ENCODE measurements around the gene HOXB5. TPM values are rescaled to one million over a fixed set of nuclear protein-coding genes. Genes with fewer than 3 reads are reported as not detected.
A peak's percentile ranks its signal among the peaks of the same experiment; 100 is the strongest.

The HOXB5 gene
- total RNA-seq, 2 donors from 2014 or later = 11.0 to 22.7 TPM

DNA sequence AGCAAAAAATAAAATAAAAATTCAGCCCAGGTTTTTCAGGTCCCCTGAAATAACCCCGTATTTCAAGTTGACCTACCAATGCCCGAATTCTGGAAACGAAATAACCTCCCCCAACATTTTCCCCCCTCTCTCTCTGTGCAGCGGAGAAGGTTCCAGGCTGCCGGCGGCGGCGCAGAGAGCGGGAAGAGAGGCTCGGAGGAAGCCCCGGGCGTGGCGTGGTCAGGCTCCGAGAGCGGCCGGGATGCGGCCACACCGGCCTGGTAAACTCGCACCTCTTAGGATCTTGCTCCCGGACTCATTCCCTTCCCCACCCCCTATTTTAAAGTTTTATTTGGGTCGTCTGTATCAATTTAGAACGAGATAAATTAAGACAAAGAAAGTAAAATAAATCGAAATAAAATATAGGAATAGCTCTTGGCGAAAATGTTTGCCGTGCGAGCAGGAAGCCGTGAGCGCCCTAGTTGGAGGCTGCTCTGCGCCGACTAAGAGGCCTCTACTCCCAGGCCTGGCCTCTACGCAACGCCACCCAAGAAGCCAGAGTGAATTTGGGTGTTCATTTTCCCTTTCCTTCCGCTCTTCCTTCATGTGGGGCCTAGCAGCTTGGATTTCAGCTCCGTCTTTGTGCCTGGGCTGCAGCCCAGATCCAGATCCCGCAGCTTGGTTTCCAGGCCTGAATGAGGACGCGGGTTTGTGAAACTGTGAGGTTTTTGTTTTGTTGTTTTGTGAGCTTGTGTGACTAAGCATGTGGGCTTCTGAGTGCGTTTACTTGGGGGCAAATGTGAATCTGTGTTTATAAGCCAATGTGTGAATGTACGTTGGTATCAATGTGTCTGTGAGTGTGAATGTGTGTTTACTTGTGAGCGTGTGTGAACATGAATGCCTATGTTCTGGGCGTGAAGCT, 12.7 kb upstream of the HOXB5 start:
- Histone ChIP-seq H3K9ac (ENCODE audit: low read depth in 2 of 2, low read length in 2 of 2) (peak overlapping the region in 1 of 2 donors; percentile 72), H3K4me1 (peaks cover 2% of the 10 kb centered on the region), H3K36me3 (no peaks in the 10 kb centered on the region), H3K27ac (no peak overlapping the region), H3K9me3 (no peaks in the 10 kb centered on the region), H3K27me3 (no peaks in the 10 kb centered on the region), H3K4me3 (no peak overlapping the region)
- intact Hi-C loops (cut with DNase I) = no loop called here
- TF ChIP-seq, protein P1, sequence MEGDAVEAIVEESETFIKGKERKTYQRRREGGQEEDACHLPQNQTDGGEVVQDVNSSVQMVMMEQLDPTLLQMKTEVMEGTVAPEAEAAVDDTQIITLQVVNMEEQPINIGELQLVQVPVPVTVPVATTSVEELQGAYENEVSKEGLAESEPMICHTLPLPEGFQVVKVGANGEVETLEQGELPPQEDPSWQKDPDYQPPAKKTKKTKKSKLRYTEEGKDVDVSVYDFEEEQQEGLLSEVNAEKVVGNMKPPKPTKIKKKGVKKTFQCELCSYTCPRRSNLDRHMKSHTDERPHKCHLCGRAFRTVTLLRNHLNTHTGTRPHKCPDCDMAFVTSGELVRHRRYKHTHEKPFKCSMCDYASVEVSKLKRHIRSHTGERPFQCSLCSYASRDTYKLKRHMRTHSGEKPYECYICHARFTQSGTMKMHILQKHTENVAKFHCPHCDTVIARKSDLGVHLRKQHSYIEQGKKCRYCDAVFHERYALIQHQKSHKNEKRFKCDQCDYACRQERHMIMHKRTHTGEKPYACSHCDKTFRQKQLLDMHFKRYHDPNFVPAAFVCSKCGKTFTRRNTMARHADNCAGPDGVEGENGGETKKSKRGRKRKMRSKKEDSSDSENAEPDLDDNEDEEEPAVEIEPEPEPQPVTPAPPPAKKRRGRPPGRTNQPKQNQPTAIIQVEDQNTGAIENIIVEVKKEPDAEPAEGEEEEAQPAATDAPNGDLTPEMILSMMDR (IDR thresholded peaks at IDR 0.05) = no peak
- DNase-seq = no peak

DNA sequence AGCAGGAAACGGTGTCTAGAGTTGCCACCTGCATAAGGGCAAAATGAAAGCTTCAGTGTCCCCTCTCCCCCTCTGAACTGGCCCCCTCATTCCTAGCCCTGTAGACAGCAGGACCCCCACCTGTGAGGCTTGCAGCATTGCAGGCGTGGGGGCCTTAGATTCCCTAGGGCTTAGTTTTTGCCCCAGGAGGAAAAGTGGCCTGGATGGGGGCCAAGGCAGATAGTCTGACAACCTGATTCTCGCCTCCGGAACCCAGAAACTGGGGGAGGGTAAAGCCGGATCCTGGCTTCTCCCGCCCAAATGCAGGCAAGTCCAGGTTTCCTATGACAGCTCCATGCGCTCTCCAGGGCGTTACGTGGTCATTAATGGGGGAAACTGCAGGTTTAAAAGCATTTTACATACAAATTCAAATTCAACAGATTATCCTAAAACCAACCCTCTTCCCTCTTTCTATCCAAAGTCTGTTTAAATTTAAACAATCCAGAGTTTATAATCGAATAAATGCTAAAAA, 11.9 kb upstream of the HOXB5 start:
- intact Hi-C loops (cut with DNase I) = no loop called here
- Histone ChIP-seq H3K27ac (peak overlapping the region; percentile 89), H3K9ac (ENCODE audit: low read depth in 2 of 2, low read length in 2 of 2) (peak overlapping the region; percentile 64 to 72), H3K9me3 (no peaks in the 10 kb centered on the region), H3K36me3 (no peaks in the 10 kb centered on the region), H3K27me3 (no peaks in the 10 kb centered on the region), H3K4me3 (no peak overlapping the region), H3K4me1 (peaks cover 2% of the 10 kb centered on the region)
- no peak for DNase-seq
- TF ChIP-seq, protein P1 (IDR thresholded peaks at IDR 0.05) = no peak

DNA sequence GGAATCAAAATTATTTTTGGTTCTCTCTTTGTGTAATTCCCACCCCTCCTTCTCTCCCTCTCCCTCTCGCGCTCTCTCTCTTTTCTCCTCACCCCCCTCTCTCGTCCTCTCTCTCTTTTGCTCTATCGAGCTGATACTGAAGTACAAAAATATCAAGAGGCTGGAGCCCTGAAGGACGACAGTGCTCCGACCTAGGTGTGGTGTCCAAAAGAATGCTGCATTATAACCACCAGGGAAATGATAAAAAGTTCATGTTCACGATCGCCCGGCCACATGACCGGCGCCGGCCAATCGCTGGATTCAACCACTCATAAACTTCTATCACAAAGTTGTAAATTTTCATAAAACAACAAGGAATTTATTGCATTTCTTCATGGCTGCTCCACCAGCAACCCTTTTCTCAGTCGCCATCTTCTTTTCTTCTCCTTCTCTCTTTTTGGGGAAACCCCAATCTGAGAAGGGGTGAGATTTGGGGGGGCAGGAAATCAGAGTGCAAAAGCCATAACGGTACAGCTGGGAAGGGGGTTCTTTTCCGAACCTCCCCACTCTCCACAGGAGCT, 11.3 kb upstream of the HOXB5 start, which contains the start of gene HOXB6:
TSS of gene HOXB6 (minus strand) at position 217 of the 560 bp plus-strand sequence. CDS start 6,836 bp downstream, outside the sequence.
- H3K27me3 ChIP-seq = no peaks in the 10 kb centered on the region
- peaks cover 2% of the 10 kb centered on the region for H3K4me1 ChIP-seq
- intact Hi-C loops (cut with DNase I) = no loop called here
- peak within 1 kb of the TSS; percentile 41 for H3K4me3 ChIP-seq
- peak; percentile 92 for DNase-seq
- H3K27ac ChIP-seq = peak within 1 kb of the TSS; percentile 89
- peak within 1 kb of the TSS; percentile 72 to 91 for H3K9ac ChIP-seq (ENCODE audit: low read depth in 2 of 2, low read length in 2 of 2)
- no peaks in the 10 kb centered on the region for H3K36me3 ChIP-seq
- TF ChIP-seq, protein P1 (IDR thresholded peaks at IDR 0.05) = no peak
- H3K9me3 ChIP-seq = no peaks in the 10 kb centered on the region

DNA sequence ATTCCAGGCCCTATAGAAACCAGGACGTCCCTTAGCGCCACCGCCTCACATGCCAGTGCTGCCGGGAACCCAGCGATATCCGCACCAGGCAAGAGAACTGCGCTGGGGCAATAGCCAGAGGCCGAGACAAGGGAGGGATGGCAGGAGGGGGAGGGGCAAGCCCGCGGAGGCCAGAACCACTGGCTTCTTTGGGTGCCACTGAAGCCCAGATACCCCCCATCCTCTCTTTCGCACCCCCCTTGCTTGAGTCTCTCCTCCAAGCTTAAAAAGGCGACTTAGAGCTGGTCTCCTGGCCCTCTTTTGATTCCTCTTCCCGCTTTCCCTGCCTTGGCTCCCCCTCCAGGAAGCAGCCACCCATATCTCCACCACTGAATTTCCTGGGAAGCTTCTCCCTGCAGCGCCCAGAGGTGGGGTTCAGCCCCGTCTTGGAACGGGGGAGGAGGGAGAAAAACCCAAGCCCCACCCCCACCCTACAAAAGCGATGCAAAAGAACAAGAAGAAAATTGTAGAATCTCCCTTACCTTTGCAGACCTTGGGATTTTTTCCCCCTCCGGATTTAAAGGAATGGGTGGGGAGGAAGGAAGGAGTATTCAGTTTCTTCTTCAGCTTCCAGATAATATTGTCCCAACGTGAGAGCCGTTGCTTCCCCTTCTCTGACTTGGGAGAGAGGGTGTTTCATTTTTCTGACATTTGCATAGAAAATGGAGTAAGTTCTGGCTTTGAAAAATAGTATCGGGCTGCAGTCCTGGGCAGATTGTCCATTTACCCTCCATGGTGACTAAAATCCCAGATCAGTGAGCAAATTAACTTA, 10.6 kb upstream of the HOXB5 start:
- H3K27ac ChIP-seq = peak overlapping the region; percentile 89
- H3K36me3 ChIP-seq = no peaks in the 10 kb centered on the region
- intact Hi-C loops (cut with DNase I) = no loop called here
- peak overlapping the region; percentile 41 for H3K4me3 ChIP-seq
- peak; percentile 82 for DNase-seq
- H3K4me1 ChIP-seq = peaks cover 3% of the 10 kb centered on the region
- H3K9me3 ChIP-seq = no peaks in the 10 kb centered on the region
- H3K27me3 ChIP-seq = no peaks in the 10 kb centered on the region
- H3K9ac ChIP-seq (ENCODE audit: low read depth in 2 of 2, low read length in 2 of 2) = peak overlapping the region; percentile 68 to 91
- TF ChIP-seq, protein P1 (IDR thresholded peaks at IDR 0.05) = no peak

All from colonic mucosa (tissue), 4 donors.